ENCODE results near the gene PHLDA1. TPM values are rescaled to one million over a fixed set of nuclear protein-coding genes. Genes with fewer than 3 reads are reported as not detected.

Gene PHLDA1
- total and polyA plus RNA-seq, 9 donors = 3.8 to 37.7 (median 13.1) TPM

Other genes with a start within 250 kb of the PHLDA1 start
- 1,000 to 10,000 TPM in 1 of 7 donors, 100 to 1,000 TPM in 6; 500 to 1,115 (median 750) TPM for gene NAP1L1, start 52.9 kb upstream of the PHLDA1 start, total RNA-seq
- 100 to 1,000 TPM; 575 to 820 TPM for gene NAP1L1, start 52.9 kb upstream of the PHLDA1 start, polyA plus RNA-seq